ENCODE results near the gene RSRC2.
"Not testable (repeated sequence)": the region's sequence is repeated elsewhere in the genome, so short reads cannot be mapped to it uniquely, and the experiment has no call there.

DNA sequence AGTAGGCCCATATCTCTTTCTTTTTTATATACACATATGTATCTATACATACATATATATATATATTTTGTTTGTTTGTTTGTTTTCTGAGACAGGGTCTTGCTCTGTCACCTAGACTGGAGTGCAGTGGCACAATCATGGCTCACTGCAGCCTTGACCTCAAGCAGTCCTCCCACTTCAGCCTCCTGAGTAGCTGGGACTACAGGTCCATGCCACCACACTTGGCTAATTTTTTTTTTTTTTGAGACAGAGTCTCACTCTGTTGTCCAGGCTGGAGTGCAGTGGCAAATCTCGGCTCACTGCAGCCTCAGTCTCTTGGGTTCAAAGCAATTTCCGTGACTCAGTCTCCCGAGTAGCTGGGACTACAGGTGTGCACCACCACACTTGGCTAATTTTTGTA lies 38.9 kb downstream of the RSRC2 start:
- TF ChIP-seq, protein P1, sequence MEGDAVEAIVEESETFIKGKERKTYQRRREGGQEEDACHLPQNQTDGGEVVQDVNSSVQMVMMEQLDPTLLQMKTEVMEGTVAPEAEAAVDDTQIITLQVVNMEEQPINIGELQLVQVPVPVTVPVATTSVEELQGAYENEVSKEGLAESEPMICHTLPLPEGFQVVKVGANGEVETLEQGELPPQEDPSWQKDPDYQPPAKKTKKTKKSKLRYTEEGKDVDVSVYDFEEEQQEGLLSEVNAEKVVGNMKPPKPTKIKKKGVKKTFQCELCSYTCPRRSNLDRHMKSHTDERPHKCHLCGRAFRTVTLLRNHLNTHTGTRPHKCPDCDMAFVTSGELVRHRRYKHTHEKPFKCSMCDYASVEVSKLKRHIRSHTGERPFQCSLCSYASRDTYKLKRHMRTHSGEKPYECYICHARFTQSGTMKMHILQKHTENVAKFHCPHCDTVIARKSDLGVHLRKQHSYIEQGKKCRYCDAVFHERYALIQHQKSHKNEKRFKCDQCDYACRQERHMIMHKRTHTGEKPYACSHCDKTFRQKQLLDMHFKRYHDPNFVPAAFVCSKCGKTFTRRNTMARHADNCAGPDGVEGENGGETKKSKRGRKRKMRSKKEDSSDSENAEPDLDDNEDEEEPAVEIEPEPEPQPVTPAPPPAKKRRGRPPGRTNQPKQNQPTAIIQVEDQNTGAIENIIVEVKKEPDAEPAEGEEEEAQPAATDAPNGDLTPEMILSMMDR (conservative IDR thresholded peaks at IDR 0.05 in 1 of 2, IDR thresholded peaks at IDR 0.05 in 1 of 2; ENCODE audit: low read depth in 1 of 2, low read length in 2 of 2), result not testable (repeated sequence)
- TF ChIP-seq EZH2 (IDR thresholded peaks at IDR 0.05; ENCODE audit: low read length, missing control alignments), result not testable (repeated sequence)

All from fibroblast of lung (primary cell).